Head of caudate nucleus (tissue), 42 donors: Measurements from ENCODE around the gene PAEP.

Experiments used
- DNase-seq, 42 donors: peaks; one replicate each; pipeline versions ENCODE4 v3.0.0 to v3.0.0-alpha.2; 2020 to 2021; ENCODE audit warnings: mixed read lengths in 7 of 42
- intact Hi-C: fragments of 100-400 bp; cut with DNase I; formaldehyde crosslinking; loops from one replicate; pipeline ENCODE4 v1.15.0; 2022

Gene PAEP

DNA sequence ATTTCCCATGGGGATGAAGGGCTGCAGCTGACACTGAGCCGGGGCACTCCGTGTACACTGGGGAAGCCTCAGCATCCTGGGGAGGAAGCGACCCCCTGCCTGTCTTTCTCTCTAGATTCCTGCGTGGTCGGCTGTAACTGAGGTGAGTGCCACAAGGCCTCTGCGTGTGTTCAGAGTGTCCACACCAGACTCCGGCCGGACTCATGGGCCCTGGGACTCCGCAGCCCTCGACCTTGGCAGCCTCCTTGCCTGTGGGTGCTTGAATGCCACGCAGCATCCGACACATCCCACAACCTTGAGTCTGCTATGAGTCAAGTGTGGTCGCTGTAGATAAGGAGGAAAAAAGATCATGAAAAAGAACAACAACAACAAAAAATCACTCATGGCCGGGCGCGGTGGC, 23.4 kb downstream of the PAEP start:
- intact Hi-C loops = no loop called here
- peak in 4 of 42 donors; percentile 1 to 13 (median 12) for DNase-seq

DNA sequence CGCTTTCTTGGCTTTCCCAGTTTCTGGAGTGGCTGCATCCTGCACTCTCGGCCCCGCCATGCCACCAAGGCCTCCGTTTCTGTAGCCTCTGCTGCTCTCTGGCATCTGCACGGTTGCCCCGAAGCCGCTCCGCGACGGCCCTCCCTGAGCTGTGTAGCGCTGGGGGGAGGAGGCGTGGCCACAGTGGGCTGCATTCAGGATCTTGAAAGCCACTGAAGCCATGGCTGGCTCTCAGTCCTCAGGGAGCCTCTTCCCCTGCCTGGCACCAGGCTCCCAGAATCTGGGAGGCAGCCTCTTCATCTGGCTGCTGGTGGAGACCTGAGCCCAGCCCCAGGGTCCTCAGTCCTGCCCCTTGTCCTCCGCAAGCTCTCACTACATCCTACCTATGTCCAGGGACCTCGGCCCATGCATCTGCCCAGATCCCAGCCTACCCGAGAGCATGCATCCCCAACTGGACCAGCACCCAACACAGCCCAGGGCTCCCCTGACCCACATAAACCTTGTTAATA, 25.1 kb downstream of the PAEP start:
- intact Hi-C loops = no loop called here
- peak in 3 of 42 donors; percentile 1 to 19 (median 7) for DNase-seq

DNA sequence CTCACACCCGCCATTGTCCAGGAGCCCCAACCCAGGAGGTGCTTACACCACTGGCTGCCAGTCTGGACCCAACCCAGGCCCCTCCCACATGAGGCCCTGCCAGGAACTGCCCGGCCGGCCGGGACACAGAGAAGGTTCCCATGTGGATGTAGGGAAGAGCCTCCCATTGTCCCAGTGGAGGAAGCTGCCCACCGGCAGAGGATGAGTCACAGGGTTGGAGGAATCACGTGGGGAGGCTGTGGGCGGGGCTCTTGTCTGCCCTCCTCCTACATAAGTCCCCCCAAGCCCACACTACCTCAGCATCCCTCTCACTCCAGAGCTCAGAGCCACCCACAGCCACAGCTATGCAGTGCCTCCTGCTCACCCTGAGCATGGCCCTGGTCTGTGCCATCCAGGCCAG, 26.1 kb downstream of the PAEP start:
- intact Hi-C loops = no loop called here

DNA sequence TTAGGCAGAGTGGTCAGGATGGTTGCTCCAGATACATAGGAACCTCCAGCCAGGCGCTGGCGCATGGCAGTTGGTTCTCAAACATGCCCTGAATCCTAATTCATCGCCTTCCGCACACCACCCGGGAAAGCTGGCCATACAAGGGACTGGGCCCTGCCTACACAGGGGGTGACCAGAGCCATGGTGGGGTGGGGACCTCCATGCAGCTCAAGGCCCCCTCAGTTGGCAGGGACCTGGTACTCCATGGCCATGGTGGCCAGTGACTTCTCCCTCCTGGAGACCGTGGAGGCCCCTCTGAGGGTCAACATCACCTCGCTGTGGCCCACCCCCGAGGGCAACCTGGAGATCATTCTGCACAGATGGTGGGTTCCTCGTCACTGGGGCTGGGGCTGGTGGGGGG, 26.8 kb downstream of the PAEP start:
- intact Hi-C loops = no loop called here
- DNase-seq = peak in 4 of 42 donors; percentile 3 to 25 (median 7)

More for the DNA sequence above, 26.1 kb downstream of the PAEP start:
- peak in 3 of 42 donors; percentile 5 to 21 (median 9) for DNase-seq

DNA sequence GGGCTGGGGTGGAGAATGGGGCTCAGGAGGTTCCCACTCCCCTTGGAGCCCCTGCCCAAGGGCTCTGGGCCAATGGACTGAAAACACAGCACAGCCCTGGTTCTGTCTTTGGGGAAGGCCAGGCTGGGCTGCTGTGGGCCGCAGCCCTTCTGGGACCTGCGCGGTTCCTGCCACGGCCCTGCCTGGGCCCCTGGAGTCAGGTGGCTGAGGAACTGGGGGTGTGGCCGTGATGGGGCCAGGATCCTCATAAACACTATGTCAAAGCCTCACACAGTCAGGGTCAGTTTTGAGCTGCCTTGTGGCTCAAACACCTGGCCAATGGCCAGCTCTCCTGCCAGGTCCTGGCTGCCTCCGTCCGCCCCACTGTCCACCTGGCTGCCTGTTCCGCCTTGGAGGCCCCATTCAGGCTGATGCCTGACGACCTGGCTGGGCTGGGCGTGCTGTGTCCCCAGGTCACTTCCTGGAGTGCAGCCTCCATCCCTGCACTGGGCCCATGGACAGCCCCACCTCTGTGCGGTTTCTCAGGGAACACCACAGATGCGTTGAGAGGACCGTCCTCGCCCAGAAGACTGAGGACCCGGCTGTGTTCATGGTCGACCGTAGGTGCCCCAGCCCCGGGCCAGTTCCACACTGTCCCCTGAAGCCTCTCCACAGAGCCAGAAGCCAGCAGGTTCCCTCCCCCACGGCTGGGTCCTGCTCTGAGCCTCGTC, 27.5 kb downstream of the PAEP start:
- DNase-seq = peak in 3 of 42 donors; percentile 9 to 17 (median 13)
- intact Hi-C loops = no loop called here

DNA sequence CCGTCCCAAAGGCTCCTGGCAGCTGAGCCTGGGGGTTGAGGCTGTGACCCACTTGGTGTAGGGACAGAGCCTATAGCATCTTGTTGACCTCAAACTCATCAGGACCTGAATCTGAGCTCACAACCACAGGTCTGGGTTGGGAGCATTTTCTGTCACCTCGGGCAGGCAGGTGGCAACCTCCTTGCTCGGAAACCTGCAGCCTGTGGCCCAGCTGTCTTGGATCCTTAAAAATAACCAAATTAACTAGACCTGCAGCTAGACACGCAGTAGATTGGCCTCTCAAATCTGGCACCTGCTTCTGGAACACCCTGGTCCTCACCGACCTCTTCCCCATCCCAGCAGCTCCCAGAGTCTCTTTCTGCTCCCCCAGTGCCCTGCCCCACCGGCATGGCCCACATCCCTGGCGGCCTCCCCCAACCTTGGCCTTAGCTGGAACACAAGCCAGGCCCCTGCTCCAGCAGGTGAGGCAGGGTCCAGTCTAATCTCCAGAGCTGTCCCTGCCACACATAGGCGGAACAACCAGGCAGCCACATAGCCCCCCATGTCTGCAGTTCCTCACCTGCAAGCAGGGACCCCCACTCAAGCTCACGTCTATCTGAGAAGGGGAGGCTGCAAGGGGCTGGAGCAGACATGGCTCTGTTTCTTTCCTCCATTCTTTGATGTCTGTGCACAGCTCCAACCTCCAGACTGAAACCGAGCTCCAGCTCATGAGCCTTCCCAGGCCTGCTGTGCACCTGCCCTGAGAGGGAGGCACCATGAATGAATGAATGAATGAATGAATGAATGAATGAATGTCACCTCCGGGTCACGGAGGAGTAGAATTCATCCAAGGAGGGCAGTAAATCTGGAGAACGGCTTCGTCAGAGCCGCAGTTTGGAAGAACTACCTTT, 28.3 kb downstream of the PAEP start:
- DNase-seq = peak in 4 of 42 donors; percentile 8 to 29 (median 11)
- intact Hi-C loops = no loop called here

DNA sequence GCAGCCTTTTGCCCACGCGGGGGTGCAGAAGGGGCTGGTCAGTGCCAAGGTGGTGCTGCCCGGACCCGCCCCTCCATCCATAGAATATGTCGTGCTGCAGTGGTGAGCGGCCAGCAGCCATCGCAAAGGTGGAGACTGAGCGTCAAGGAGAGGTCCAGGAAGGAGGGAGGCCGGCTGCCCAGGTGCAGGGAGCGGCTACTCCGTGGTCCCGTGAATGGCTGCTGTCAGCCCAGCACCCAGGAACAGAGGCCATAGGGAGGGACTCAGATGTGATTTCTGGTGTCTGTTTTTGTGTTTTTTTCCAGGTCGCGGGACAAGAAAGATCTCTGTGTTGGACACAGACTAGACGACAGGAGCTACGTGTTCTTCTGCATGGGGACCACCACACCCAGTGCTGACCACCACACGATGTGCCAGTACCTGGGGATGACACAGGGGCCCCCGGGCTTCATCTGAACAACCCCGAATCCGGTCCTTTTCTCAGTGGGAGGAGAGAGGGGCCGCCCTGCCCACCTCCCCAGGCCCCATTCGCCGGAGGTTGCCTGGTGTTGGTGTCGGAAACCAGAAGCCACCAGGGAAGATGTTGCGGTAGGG, 29.0 kb downstream of the PAEP start:
- DNase-seq = peak in 4 of 42 donors; percentile 2 to 22 (median 10)

DNA sequence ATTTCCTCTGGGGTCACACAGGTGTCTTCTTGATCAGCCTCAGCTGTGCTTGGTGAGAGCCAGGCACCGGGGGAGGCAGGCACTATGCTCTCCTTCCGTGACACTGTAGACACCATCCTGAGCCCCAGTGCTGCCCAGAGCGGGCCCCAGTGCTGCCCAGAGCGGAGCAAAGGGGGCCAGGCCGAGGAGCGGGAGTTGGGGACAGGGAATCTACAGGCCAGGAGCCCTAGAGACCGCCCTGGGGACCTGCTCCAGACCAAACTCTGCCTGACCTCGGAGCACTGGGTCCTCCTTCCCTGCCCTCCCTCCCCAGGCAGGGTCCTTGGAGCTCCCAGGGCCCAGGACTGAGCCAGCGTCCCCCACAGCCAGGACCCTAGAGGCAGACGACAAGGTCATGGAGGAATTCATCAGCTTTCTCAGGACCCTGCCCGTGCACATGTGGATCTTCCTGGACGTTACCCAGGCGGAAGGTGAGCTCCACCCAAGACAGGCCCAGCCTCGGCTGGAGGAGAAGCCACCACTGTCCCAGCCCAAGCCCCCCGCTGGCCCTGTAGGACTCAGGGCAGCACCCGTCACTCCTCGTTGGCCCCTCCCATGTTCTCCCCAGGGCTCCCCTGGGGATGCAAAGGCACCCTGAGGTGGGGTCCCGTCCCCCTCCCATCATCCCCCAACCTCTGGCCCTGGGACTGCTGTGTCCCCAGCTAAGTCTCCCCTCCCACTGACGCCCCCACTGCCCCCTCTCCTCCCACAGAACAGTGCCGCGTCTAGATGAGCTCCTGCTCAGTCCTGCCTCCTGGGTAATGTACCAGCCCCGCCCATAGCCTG, 30.2 kb downstream of the PAEP start:
- peak in 6 of 42 donors; percentile 3 to 38 (median 12) for DNase-seq
- intact Hi-C loops = no loop called here

More for the DNA sequence above, 29.0 kb downstream of the PAEP start:
- intact Hi-C loops = no loop called here

DNA sequence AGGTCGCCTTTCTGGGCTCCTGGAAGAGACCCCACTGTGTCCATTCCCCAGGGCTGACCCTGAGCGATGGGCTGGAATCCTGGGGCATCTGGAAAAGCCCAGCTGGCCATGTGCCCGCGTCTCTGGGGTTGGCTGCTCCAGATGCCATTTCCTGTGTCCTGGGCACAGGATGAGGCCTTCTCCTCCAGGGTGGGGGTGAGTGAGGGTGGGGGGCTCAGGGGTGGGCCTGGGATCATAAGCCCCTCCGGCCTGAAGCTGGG, 30.7 kb downstream of the PAEP start:
- intact Hi-C loops = no loop called here
- peak in 2 of 42 donors; percentile 13 to 16 for DNase-seq

DNA sequence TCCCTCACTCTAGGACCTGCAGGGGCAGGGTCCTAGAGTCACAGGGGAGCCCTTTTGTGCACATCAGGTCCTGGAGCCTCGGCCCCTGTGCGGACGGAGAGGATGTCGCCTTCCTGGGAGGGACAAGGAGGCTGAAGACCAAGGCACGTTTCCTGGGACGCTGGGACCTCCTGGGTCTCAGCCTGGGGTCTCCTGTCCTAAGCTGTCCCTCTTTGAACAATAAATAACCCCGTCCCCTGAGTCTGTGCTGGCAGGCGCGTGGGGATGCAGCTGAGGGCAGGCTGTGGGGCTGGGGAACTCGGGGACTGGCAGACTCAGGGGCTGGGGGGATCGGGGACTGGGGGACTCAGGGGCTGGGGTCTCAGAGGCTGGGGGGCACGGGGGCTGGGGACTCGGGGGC, 31.1 kb downstream of the PAEP start:
- intact Hi-C loops = no loop called here
- peak in 3 of 42 donors; percentile 9 to 12 (median 10) for DNase-seq

DNA sequence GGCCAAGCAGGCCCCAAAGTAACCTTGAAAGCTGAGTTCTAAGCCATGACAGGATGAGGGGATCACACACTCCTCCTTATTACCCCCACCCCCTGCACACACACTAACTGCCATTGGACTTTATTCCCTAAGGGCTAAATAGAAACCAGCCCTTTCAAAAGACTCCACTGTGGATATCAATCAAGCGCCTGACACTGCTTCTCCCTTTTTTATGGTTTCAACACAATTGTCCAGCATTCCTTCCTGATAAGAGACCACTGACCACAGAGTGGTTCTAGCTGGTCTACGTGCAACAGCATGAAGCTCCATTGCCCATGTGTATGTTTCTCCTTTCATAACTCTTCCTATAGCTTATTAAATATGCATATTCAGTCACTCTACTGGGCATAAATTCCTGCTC, 34.7 kb downstream of the PAEP start:
- intact Hi-C loops = no loop called here
- DNase-seq = no peak

DNA sequence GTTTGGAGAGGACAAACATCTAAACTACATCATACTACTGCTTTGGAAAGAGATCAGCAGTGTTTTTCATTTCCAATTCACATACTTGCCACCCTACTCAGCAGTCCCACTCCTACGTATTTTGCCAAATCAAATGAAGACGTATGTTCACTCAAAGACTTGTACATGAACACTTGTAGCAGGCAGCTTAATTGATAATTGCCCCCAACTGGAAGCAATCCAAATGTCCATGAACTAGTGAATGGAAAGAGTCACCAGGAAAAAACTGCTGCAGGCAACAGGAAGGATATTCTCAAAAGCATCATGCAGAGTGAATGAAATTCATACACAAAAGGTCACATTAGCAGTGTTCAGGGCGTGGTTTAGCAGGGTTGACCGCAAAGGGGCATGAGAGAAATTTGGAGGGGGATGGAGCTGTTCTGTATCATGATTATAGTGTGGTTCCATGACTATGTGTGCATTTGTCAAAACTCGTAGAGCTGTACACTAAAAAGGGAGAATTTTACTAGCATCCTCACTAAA, 38.8 kb downstream of the PAEP start:
- no peak for DNase-seq
- intact Hi-C loops = loop anchor here (10.0 kb wide), 1 partner anchor 524 kb away; no protein-coding TSS in a partner anchor

DNA sequence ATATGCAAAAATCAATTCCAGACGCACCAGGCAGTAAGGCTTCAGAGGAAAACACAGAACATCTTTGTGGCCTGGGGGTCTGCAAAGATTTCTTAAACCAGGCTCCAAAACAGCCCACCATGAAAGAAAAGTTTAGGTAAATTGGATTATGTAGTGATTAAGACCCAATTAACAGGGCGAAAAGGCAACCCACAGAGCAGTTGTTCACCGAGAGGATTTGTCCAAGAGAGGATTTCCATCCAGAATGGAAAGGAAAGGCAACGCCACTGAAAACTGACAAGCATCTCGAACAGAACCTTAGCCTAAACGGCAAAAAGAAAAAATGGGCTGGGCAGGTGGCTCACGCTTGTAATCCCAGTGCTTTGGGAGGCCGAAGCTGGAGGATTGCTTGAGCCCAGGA, 40.4 kb downstream of the PAEP start:
- DNase-seq = peak in 5 of 42 donors; percentile 2 to 16 (median 5)
- intact Hi-C loops = loop anchor here (10.0 kb wide), 1 partner anchor 523 kb away; no protein-coding TSS in a partner anchor

DNA sequence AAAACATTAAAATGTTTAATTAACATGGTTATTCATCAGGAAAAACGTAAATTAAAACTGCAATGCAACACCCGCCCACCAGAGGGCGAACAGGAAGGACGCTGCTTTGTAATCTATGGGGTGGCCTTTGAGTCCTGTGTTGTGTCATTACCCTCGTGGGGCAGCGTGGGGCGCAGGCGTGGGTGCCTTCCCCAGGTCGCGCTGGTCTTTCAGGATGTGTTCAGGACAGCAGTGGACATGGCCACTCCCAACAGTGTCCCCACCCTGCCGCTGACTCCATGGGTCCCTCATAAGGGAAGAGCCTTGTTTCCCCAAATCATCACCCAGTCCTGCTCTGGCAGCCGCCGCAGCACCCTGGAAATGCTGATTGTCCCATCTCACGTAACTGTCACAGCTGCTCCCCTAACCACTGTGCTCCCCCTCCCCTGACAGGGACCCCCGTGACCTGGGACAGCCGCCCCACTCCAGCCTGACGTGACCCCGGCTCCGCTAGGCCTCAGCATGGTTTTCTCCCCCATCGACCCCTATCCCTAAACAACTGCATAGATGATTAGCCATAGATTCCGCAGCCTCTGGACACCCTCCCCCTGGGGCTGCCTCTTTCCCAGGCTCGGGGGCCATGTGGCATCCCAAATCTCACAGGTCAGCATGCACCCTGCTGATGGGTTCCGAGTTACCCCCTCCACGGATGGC, 41.4 kb downstream of the PAEP start:
- intact Hi-C loops = loop anchor here (10.0 kb wide), 1 partner anchor 522 kb away; no protein-coding TSS in a partner anchor
- peak in 35 of 42 donors; percentile 11 to 79 (median 50) for DNase-seq

DNA sequence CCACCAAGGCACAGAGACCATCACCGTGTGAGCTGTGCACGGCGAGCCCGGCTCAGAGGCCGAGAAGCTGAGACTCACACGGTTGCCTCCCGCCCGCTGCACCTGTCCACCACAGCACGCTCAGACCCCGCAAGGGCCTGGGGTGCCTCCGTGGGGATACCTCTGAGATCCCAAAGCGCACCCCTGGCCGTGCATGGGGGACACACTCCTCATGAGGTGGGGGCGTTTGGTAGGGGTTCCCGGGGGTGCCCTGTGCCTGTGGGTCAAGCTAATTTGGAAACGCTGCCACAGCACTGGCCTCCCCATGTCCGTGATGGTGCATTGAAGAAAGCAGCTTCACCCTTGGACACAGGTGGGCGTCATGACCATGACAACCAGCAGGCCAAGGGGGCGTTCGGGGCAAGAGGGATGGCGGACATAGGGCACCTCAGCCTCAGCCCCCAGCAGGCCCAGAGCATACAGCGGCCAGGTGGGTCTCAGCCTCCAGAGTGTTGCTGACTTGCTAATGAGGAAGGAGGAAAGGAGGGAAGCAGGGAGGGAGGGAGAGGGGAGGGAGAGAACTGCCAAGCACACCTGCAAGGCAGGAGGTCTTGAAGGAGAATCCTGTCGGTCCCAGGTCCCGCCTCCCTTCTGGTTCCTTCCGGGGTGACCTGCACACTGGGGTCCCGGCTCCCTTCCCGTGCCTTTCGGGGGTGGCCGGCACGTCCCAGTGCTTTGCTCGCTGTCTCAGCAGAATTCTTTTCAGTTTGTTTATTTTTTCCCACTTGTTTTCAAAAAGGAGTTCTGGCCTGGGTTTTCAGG, 43.1 kb downstream of the PAEP start:
- peak in 18 of 42 donors; percentile 6 to 47 (median 14) for DNase-seq
- intact Hi-C loops = loop anchor here (10.0 kb wide), 1 partner anchor 520 kb away; no protein-coding TSS in a partner anchor

DNA sequence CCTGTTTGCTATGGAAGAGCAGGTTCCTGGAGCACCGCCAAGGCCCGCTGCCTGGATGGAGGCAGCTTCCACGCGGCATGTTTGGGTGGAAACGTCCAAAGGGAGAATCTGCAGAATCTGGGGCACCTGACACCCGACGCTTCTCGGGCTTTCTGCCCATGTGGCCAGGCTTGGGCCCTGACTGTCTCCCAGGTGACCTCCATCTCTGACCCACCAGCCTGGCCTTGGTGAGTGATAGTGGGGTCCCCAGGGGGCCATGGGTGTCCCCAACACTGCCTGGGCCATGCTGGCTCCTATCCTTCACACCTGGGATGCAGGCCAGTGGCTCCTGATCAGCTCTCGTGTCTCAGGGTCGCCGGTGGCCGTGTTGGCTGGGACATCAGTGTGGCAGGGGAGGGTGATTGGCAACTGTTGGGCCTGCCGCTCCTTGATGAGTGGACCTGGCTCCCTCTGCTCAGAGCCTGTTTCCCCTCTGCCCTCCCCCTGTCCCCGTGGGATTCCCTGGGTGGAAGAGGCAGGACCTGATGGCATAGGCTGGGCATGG, 43.8 kb downstream of the PAEP start:
- peak in 25 of 42 donors; percentile 8 to 45 (median 27) for DNase-seq
- intact Hi-C loops = loop anchor here (10.0 kb wide), 1 partner anchor 519 kb away; no protein-coding TSS in a partner anchor
